Measurements from ENCODE around the gene UCP3. TPM values are rescaled to one million over a fixed set of nuclear protein-coding genes. Genes with fewer than 3 reads are reported as not detected.

The UCP3 gene
- total RNA-seq, 1 donor from 2014 or later = 5.7 TPM

- H3K4me1 Mint-ChIP-seq = peaks cover 39% of the 10 kb centered on the region
- ATAC-seq (ENCODE audit: low read depth) = peak; percentile 98
- CTCF ChIA-PET = interaction anchor here (0.6 to 1.8 kb wide), 3 partner anchors 10 to 40 kb away, joined by 3 to 7 read pairs (median 3); no protein-coding TSS in a partner anchor
Observed at GRCh38 chr11:74004759-74005615, 3.9 kb downstream of the UCP3 start.

GRCh38 chr11:74004046-74004695 is 4.7 kb downstream of the UCP3 start:
- no peak for TF ChIP-seq CTCF (IDR thresholded peaks at IDR 0.05)
- intact Hi-C loops (cut with micrococcal nuclease) = loop anchor here (2.0 kb wide), 1 partner anchor 17 kb away; no protein-coding TSS in a partner anchor
- ChIA-PET POLR2A (interaction anchor here (0.9 to 2.1 kb wide), 5 partner anchors 9 to 34 kb away, joined by 3 to 10 read pairs (median 7); no protein-coding TSS in a partner anchor), CTCF (interaction anchor here (0.6 to 1.8 kb wide), 3 partner anchors 10 to 39 kb away, joined by 3 to 7 read pairs (median 3); no protein-coding TSS in a partner anchor)
- H3K4me1 Mint-ChIP-seq = peaks cover 44% of the 10 kb centered on the region
- no peaks in the 10 kb centered on the region for H3K9me3 Mint-ChIP-seq
- H3K4me3 Mint-ChIP-seq = no peak overlapping the region
- ATAC-seq (ENCODE audit: low read depth) = no peak
- H3K27ac Mint-ChIP-seq = no peak overlapping the region
- H3K27me3 Mint-ChIP-seq = no peaks in the 10 kb centered on the region
- DNase-seq = no peak
- H3K36me3 Mint-ChIP-seq (ENCODE audit: low read depth) = peaks cover 30% of the 10 kb centered on the region

More at GRCh38 chr11:74004759-74005615, 3.9 kb downstream of the UCP3 start:
- POLR2A ChIA-PET = interaction anchor here (0.9 to 2.1 kb wide), 9 partner anchors 9 to 35 kb away, joined by 3 to 13 read pairs (median 5); partner anchors contain the start of gene UCP2
- peak overlapping the region; percentile 8 for H3K4me3 Mint-ChIP-seq
- peaks cover 30% of the 10 kb centered on the region for H3K36me3 Mint-ChIP-seq (ENCODE audit: low read depth)
- peak overlapping the region; percentile 75 for H3K27ac Mint-ChIP-seq
- TF ChIP-seq CTCF (IDR thresholded peaks at IDR 0.05) = no peak
- intact Hi-C loops (cut with micrococcal nuclease) = loop anchor here (1.0 to 2.0 kb wide), 2 partner anchors 8 to 16 kb away; no protein-coding TSS in a partner anchor
- no peaks in the 10 kb centered on the region for H3K9me3 Mint-ChIP-seq
- DNase-seq = no peak
- no peaks in the 10 kb centered on the region for H3K27me3 Mint-ChIP-seq

DNA sequence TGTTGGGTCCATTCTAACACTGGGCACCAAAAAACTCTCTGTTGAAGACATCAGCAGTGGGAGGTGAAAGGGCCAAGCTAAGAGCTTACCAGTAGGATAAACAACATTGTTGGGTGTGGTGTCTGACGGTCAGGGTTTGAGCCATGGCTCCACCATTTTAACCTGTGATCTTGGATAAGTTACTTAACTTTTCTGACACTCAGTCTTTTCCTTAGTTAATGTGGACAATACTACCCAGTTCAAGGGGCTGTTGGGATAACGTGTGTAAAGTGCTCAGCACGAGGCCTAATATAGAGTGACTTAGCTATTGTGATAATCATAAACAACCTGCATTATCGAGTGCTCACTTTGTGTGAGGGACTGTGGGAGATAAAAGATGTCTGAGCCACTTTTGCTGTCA is 6.1 kb downstream of the UCP3 start:
- no peak for ATAC-seq (ENCODE audit: low read depth)
- ChIA-PET POLR2A (interaction anchor here (17.5 kb wide), 1 partner anchor 27 kb away, joined by 425 read pairs; the partner anchor contains the start of gene UCP2), CTCF (no interaction called here)
- Mint-ChIP-seq H3K27ac (peak overlapping the region; percentile 4), H3K9me3 (no peaks in the 10 kb centered on the region), H3K36me3 (ENCODE audit: low read depth) (peaks cover 30% of the 10 kb centered on the region), H3K27me3 (no peaks in the 10 kb centered on the region), H3K4me3 (no peak overlapping the region), H3K4me1 (peaks cover 48% of the 10 kb centered on the region)
- DNase-seq = no peak
- intact Hi-C loops (cut with micrococcal nuclease) = no loop called here
- no peak for TF ChIP-seq CTCF (IDR thresholded peaks at IDR 0.05)

- peaks cover 57% of the 10 kb centered on the region for H3K4me1 Mint-ChIP-seq
- DNase-seq (no peak), ATAC-seq (ENCODE audit: low read depth) (no peak)
- CTCF ChIA-PET = no interaction called here
- no peaks in the 10 kb centered on the region for H3K27me3 Mint-ChIP-seq
- H3K4me3 Mint-ChIP-seq = no peak overlapping the region
- peaks cover 30% of the 10 kb centered on the region for H3K36me3 Mint-ChIP-seq (ENCODE audit: low read depth)
- H3K9me3 Mint-ChIP-seq = no peaks in the 10 kb centered on the region
- H3K27ac Mint-ChIP-seq = no peak overlapping the region
- POLR2A ChIA-PET = interaction anchor here (17.5 kb wide), 1 partner anchor 26 kb away, joined by 425 read pairs; the partner anchor contains the start of gene UCP2
- no peak for TF ChIP-seq CTCF (IDR thresholded peaks at IDR 0.05)
- intact Hi-C loops (cut with micrococcal nuclease) = no loop called here
Observed at GRCh38 chr11:74001822-74002286, 7.0 kb downstream of the UCP3 start.
